ENCODE measurements around the gene RSL1D1. TPM values are rescaled to one million over a fixed set of nuclear protein-coding genes. Genes with fewer than 3 reads are reported as not detected.
A peak's percentile ranks its signal among the peaks of the same experiment; 100 is the strongest.
"Not testable (repeated sequence)": the region's sequence is repeated elsewhere in the genome, so short reads cannot be mapped to it uniquely, and the experiment has no call there.

RSL1D1 gene
- polyA plus RNA-seq, 12 donors: 197 to 394 (median 337) TPM; not detected in 1

GRCh38 chr16:11799509-11800381 lies 51.6 kb downstream of the RSL1D1 start:
- no peak for DNase-seq

GRCh38 chr16:11799017-11799381 lies 52.3 kb downstream of the RSL1D1 start:
- no peak for DNase-seq

GRCh38 chr16:11797957-11798299 lies 53.4 kb downstream of the RSL1D1 start:
- no peak for DNase-seq

GRCh38 chr16:11797166-11797956 lies 54.0 kb downstream of the RSL1D1 start, which contains the start of gene ZC3H7A:
ZC3H7A (minus strand) TSS chr16:11797258; CDS start chr16:11782354, 14,904 bp downstream.
- peak; percentile 97 for DNase-seq

GRCh38 chr16:11796227-11797165 lies 54.8 kb downstream of the RSL1D1 start:
- DNase-seq: peak; percentile 48

GRCh38 chr16:11795887-11796226 lies 55.5 kb downstream of the RSL1D1 start:
- no peak for DNase-seq

GRCh38 chr16:11794996-11795886 lies 56.1 kb downstream of the RSL1D1 start:
- DNase-seq: no peak

- DNase-seq: no peak
Observed at GRCh38 chr16:11794447-11794846, 56.9 kb downstream of the RSL1D1 start.

GRCh38 chr16:11793840-11794239 lies 57.5 kb downstream of the RSL1D1 start:
- DNase-seq: no peak

GRCh38 chr16:11792410-11793241 lies 58.7 kb downstream of the RSL1D1 start:
- no peak for DNase-seq

GRCh38 chr16:11791144-11791828 lies 60.1 kb downstream of the RSL1D1 start:
- no peak for DNase-seq

- DNase-seq: no peak
Observed at GRCh38 chr16:11788914-11789313, 62.4 kb downstream of the RSL1D1 start.

GRCh38 chr16:11784980-11785599 lies 66.3 kb downstream of the RSL1D1 start:
- DNase-seq: not testable (repeated sequence)

- DNase-seq: not testable (repeated sequence)
Observed at GRCh38 chr16:11784381-11784780, 67.0 kb downstream of the RSL1D1 start.

GRCh38 chr16:11784038-11784369 lies 67.3 kb downstream of the RSL1D1 start:
- no peak for DNase-seq
